Mesenteric fat pad (tissue), 1 donor: Measurements from ENCODE around the gene SLC25A42. TPM values are rescaled to one million over a fixed set of nuclear protein-coding genes. Genes with fewer than 3 reads are reported as not detected.

ENCODE experiments used
- DNase-seq: peaks from one replicate; pipeline ENCODE4 v3.0.0-alpha.2; 2020; ENCODE audit warnings: low spot score
- total RNA-seq: library from RNA; stranded (reverse); fragmentation: NEBNext Ultra II Directional; extraction: Animal tissue kit (Norgen Biotek cat#: 25700); gene quantifications from one replicate; pipeline ENCODE4 v1.2.1, GENCODE V29; 2021
- donor health status: DM: yes; HTN: yes; CAD: no.

The SLC25A42 gene
- total RNA-seq, 1 donor from 2014 or later: 8.4 TPM

DNA sequence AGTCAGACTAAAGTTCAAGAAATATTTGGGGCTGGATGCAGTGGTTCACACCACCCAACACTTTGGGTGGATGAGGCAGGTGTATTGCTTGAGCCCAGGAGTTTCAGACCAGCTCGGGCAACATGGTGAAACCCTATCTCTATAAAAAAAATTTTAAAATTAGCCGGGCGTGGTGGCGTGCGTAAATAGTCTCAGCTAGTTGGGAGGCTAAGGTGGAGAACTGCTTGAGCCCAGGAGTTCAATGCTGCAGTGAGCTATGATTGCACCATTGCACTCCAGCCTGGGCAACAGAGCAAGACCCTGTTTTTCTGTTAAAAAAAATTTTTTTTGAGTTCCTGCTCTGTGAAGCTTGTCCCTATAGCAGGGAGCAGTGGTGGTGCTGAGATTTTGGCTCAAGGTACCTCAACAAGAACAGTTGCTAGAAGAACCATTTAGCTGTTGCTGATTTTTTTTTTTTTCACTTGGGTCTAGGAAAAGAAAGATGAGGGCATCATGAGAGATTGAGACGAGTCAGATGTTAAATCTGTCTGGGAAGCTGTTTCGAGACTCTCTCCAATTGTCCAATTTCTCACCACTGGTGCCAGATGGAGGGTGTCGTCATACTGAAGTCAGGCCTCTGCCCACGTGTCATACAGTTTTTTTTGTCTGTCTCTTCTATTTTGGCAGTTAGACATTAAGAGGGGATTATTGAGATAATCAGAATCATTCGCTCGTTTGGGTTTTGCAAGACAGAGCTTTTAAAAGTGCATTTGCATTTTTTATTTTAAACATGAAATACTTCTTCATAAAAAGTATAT is 3.7 kb downstream of the SLC25A42 start:
- DNase-seq: no peak

DNA sequence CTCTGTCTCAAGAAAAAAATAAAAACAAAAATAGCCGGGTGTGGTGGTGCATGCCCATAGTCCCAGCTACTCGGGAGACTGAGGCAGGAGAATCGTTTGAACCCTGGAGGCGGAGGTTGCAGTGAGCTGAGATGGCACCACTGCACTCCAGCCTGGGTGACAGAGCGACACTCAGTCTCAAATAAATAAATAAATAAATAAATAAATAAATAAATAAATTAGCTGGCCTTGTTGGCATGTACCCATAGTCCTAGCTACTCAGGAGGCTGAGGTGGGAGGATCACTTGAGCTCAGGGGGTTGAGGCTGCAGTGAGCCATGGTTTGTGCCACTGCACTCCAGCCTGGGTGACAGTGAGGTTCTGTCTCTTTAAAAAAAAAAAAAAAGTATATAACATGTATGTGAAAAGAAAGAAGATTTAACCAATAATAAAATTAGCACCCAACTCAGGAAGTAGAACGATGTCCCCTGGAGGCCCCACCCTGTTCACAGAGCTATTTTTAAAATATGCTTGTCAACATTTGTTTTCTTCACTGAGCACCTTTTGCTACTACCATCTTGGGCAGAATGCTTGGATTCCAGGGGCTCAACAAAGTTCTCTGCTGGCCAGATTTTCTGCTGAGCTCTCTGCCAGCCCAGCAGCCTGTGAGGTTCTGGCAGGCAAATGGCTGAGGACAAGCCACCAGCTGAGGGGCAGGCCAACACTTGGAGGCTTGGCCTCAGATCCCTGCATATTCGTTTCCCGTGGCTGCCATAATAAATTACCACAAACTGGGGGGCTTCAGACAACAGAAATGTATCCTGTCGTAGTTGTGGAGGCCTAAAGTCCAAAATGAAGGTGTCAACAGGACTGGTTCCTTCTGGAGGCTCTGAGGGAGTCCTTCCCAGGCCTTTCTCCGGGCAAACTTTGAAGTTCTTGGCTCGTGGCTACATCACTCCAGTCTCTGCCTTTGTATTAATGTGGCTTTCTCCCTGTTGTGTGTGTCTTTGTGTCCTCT is 5.2 kb downstream of the SLC25A42 start:
- no peak for DNase-seq

DNA sequence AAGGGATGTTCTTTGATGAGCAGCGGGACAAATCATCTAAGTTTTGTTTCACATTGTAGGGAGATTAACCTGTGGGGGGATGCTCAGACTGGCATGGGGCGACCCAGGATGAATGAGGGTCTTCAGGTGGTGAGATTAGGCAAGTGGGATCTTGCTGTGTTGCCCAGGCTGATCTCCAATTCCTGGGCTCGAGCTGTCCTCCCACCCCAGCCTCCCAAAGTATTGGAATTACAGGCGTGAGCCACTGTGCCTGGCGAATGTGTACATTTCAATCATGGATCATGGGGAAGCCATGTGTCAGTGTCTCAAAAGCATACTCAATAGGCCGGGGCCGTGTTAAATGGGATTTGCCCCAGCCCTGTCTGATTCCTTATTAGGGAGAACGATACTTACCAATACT is 8.1 kb downstream of the SLC25A42 start:
- no peak for DNase-seq

DNA sequence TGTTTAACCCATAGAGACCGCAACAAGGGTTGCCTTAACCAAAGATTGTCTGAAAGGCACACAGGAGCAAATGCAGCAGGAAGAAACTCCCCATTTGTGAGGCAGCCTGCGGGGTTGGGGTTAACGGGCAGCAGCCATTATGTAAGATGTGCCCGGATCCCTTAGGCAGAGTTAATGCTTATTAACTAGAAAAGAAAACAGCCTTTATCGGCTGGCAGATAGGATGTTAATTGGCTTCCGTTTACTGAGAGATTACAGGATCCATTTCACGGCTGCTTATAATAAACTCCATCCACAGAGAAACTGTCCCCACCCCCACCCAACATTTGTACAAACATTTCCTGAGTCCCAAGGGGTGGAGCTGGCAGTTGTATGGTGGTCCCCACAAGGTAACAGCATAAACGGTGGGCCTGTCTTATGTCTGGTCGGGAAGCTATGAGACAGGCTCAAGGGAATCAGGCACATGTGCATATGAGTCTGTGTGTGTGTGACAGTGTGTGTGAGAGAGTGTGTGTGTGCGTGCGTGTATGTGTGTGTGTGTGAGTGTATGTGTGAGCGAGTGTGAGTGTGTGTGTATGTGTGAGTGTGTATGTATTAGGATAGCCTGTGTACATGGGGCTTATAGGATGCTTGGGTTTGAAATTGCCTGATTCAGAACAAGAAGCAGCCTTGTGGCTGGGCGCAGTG is 10.5 kb downstream of the SLC25A42 start:
- DNase-seq: no peak

DNA sequence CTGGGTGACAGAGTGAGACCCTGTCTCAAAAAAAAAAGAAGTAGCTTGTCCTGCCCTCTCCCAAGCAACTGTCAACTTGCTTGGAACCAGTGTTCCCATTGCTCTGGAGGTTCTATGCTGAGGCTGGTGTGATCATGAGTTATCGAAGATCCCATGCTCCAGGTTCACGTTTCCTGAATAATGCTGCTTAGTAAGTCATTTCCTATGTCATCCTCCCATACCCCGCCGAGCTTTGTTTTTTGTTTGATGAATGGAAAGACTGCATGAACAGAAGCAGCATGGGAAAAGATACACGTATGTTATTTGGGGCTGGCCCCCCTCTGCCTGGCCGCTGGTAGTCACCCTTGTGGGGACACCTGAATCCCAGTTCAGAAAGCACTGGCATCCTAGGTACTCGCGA is 11.3 kb downstream of the SLC25A42 start:
- no peak for DNase-seq

DNA sequence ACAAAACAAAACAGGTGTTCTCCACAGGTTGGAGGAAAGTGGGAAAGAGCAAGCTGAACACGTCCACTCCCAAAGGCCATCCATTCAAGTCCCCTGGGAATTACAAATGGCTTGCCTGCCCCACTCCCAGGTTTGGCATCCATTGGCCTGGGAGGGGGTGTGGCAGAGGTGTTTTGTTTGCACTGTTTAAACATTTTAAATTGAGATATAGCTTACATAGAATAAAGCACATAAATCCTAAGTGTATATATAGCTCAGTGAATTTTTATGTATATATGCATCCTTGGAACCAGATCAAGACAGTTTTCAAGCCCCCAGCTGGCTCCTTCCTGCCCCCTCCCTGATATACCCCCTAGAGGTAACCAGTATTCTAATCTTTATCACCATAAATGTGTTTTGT is 12.7 kb downstream of the SLC25A42 start:
- DNase-seq: no peak

DNA sequence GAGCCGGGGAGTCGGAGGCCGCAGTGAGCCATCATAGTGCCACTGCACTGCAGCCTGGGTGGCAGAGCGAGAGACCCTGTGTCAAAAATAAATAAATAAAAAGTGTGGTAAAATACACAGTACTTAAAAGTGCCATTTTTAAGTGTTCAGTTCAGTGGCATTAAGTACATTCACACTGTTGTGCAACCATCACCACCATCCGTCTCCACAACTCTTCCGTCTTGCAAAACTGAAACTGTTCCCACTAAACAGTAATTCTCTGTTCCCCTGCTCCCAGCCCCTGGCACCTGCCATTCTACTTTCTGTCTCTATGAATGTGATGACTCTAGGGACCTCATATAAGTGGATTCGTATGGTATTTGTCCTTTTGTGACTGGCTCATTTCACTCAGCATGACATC is 13.3 kb downstream of the SLC25A42 start:
- no peak for DNase-seq

DNA sequence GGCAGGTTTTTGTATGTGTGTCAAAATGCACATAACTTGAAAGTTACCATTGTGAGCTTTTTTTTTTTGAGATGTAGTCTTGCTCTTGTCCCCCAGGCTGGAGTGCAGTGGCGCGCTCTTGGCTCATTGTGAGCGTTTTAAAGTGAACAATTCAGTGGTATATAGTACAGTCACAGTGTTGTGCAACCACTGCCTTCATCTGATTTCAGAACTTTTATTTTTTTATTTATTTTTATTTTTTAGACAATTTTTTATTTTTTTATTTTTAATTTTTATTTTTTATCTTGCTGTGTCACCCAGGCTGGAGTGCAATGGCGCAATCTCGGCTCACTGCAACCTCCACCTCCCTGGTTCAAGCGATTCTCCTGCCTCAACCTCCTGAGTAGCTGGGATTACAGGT is 15.0 kb downstream of the SLC25A42 start:
- DNase-seq: no peak

DNA sequence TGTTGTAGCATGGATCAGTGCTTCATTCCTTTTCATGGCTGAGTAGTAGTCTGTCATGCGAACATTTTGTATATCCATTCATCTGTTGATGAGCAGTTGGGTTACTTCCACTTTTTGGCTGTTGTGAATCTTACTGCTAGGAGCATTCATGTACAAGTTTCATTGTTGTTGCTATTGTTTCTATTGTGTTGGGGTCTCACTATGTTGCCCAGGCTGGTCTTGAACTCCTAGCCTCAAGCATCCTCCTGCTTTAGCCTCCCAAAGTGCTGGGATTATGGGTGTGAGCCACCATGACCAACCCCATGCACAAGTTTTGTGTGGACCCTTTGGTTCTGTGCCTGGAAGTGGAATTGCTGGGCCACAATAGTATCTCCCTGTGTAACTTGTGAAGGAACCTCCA is 15.8 kb downstream of the SLC25A42 start:
- DNase-seq: no peak

DNA sequence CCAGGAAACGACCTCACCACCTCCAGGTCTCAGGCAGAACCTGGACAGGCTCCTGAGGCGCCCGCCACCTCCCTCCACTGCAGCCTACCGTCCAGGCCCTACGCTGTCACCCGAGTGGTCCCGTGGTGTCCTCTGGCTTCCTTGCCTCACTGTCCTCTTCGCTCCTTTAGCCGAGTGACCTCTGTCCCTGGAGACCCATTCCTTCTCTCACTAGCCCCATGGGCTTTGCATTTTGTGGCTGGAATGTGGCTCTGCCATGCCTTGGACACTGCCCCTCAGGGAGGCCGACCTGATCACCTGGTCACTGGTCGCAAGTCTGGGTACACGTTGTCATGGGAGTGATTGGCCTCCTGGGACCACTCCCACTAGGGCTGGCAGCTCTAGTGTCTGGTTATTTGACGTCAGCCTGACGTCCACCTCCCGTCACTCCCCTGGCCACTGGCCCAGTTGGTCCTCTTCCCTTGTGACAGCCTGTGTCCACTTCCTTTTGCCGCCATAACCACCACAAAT is 17.9 kb downstream of the SLC25A42 start:
- no peak for DNase-seq

DNA sequence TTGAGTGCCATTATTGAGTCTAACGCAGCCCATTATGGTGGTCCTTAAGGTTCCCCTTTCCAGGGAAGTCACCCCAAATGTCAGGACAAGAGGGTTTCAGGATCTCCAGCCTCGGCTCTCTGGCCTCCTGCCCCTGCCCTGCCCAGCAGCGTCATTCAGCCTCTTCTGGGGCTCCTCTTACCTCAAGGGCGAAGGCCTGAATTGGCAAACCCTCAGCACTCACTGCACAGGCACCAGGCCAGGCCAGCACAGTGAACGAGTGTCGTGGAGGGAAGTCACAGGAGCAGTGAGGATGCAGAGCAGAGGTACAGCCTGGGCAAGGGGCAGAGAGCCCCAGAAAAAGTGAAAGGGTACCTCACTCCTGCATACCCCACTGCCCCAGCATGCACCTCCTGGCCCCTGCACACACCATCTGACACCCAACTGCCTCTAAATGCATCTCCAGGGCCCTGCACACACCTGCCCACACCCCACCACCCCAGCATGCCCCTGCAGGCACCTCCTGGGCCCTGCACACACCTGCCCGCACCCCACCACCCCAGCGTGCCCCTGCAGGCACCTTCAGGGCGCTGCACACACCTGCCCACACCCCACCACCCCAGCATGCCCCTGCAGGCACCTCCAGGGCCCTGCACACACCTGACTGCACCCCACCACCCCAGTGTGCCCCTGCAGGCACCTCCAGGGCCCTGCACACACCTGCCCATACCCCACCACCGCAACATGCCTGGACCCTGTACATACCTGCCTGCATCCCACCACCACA is 19.8 kb downstream of the SLC25A42 start:
- DNase-seq: no peak

DNA sequence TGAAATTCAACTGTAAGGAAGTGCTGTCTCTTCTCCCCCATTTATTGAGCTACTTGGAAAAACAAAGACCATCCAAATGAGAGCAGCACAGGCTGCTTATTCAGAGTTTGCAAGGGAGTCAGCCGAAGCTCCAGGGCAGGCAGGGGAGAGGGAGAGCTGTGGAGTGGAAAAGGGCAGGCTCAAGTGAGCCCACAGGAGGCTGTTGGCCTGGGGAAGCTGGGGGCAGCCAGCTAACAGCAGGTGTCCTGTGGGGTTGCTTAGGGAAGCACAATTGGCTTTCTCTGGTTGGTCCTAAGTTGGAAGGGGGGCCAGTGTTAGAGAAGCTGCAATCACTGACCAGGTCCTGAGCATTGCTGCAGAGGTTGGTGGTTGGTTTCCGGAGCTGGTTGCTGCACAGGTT is 23.9 kb downstream of the SLC25A42 start:
- DNase-seq: no peak

DNA sequence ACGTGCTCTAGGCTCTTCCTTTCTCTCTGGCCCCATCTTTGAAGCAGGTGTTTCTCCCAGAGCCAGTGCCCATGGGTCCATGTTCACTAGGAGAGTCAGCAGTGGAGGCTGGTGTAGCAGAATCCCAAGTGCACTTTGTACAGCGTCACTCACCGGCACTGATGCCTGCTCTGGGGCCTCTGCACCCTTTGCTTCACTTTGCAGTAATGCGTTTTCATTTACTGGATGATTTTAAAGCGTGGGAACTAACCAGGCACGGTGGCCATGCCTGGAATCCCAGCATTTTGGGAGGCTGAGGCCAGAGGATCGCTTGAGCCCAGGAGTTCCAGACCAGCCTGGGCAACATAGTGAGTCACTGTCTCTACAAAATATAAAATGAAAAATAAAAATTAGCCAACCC is 30.7 kb downstream of the SLC25A42 start:
- DNase-seq: no peak

DNA sequence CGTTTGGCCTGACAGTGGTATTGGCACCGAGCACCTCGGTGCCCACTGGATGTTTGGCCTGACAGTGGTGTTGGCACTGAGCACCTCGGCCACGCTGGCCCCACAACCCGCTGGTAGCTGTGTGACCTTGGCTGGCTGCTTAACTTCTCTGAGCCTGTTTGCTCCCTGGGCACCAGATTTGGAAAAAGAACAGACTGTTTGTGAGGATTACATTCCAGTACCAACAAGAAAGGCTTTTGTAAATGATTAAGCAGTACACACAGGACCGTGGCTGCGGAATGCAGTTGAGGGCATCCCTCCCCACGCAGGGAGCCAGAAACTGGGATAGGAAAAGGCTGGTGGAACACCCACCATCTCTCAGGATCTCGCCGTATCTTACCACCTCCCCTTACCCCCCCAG is 31.9 kb downstream of the SLC25A42 start:
- no peak for DNase-seq

DNA sequence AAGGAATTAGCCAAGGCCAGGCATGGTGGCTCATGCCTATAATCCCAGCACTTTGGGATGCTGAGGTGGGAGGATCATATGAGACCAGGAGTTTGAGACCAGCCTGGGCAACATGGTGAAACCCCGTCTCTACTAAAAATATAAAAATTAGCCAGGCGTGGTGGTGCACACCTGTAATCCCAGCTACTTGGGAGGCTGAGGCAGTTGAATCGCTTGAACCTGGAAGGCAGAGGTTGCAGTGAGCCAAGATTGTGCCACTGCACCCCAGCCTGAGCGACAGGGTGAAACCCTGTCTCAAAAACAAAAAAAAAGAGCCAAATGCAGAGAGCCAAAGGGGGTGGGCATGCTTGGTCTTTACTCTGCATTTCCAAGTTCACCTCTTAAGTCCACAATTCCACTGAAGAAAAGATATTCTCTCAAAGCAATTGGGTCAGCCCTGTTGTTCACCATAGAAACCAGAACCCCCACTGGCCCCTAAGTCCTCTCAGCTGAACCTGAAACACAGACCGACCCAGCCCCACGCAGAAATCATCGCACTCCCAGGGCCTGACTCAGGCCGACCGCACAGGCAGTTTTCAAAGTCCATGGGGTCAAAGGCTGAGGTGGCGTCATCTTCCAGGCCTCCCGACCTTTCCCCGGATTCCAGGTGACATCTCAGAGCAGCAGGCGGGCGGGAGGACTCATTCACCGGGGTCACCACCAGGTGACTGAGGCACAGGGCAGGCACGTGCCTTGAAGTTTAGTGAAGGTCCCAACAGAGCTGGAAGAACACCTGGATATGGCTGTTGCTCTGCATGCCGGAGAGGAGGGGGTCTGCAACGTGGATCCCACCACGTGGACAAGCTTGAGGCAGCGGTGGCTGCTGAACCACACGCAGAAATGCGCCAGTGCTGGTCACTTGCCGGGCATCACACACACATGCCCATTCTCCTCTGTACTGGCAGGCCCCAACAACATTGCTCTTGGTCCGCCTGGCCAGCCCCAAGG is 33.1 kb downstream of the SLC25A42 start:
- no peak for DNase-seq

DNA sequence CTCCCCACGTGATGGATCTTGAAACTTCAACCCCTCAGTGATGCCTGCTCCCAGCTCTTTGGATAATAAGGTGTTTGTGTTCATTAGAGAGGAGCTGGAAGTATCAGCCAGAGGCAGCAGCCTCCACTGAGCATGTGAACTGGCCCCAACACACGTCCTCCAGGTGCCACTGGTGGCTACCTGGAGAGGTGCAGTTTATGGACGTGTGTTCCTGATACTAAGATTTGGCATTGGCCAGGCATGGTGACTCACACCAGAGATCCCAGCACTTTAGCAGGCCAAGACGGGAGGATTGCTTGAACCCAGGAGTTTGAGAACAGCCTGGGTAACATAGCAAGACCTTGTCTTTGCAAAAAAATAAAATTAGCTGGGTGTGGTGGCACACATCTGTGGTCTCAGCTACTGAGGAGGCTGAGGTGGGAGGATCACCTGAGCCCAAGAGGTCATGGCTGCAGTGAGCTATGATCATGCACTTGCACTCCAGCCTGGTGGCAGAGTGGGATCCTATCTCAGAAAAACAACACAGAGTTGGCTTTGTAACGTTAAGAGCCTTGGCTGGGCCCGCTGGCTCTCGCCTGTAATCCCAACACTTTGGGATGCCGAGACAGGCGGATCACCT is 34.4 kb downstream of the SLC25A42 start:
- no peak for DNase-seq

DNA sequence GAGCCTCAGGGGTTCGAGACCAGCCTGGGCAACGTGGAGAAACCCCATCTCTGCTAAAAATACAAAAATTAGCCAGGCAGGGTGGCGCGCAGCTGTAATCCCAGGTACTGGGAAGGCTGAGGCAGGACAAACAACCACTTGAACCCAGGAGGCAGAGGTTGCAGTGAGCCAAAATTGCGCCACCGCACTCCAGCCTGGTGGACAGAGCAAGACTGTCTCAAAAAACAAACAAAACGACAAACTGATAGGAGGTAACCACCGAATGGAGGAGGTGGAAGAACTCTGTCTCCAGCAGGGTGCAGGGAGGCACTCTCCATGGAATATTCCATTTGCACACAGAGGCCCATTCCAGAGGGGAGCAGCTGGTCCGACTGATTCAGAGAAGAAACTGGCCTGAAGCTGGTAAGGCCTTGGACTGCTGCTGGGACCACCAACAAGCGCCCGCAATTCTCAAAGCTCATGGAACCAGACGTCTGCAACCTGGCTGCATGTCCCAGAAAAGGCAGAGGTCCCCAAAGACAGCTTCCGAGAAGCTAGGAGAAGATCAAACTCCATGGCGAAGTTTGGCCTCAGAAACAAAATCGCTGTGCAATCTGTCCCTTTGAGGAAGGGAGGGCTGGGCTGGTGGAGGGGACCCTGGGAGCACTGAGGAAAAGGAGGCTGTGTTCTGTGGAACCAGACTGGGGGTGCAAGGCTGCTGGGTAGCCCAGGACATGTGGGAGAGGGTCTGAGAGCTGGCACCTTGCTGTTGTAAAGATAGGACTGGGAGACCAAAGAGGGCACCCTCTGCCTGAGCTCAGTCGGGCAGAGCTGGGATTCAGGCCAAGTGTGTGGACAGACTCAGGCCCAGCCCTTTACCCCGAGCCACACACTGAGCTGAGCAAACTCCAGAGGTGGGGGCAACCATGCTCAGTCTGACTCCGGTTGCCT is 35.2 kb downstream of the SLC25A42 start:
- DNase-seq: no peak

DNA sequence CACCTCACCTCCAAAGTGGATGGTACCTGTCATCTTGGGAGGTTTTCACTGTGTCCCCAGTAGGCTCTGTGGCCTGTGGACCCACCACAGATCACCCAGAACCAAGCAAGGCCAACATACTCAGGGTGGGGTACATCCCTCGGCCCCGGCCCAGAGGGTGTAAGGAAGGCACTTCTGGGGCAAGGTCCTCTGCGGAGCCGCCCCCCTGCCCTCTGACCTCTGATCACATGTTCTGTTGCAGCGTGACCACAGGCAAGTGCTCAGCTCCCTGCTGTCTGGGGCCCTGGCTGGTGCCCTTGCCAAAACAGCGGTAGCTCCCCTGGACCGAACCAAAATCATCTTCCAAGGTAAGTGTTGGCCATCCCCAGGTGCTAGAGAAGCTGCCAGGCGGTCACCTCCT is 37.7 kb downstream of the SLC25A42 start:
- no peak for DNase-seq
